PC-3 (cell line): Measurements from ENCODE around the gene TBX20. TPM values are rescaled to one million over a fixed set of nuclear protein-coding genes. Genes with fewer than 3 reads are reported as not detected.

ENCODE experiments used
- ATAC-seq: fragments of 200-7000 bp; cut with Tn5 transposase; 2 replicates; pipeline ENCODE4 v1.9.1; 2020; ENCODE audit warnings: mild to moderate bottlenecking, moderate library complexity
- BruUV-seq: library from RNA; stranded (reverse); fragments of 400-500 nt; replicated peaks from 2 replicates; lab custom pipeline; 2021; lab: Mats Ljungman, UMichigan
- CTCF ChIA-PET: fragments of 300-600 bp; sonication (Branson Sonifier 250); formaldehyde crosslinking; loops from one replicate; lab custom pipeline; 2022; ENCODE audit warnings: antibody characterized with exemption; lab: Charles Lee
- POLR2A ChIA-PET: fragments of 300-600 bp; sonication (Branson Sonifier 250); formaldehyde crosslinking; loops from one replicate; lab custom pipeline; 2022; ENCODE audit warnings: antibody characterized with exemption; ENCODE audit not compliant: unreplicated experiment; lab: Charles Lee
- DNase-seq: peaks from one replicate; pipeline ENCODE4 v3.0.0-alpha.2; 2015
- H2AFZ ChIP-seq: fragments of 300-600 bp; sonication (generic); 2 replicates; pipeline ENCODE4 v1.6.0; 2016; ENCODE audit warnings: antibody characterized with exemption, low read length
- H3F3A ChIP-seq: fragments of 300-600 bp; sonication (generic); one replicate; pipeline ENCODE4 v1.6.0; 2017; ENCODE audit warnings: antibody characterized with exemption, low read length, control low read depth, mild to moderate bottlenecking; ENCODE audit not compliant: unreplicated experiment
- H3K27ac ChIP-seq: fragments of 300-600 bp; sonication (generic); 2 replicates; pipeline ENCODE4 v1.5.1; 2016; ENCODE audit warnings: mild to moderate bottlenecking, low read length
- H3K27me3 ChIP-seq: fragments of 300-600 bp; sonication (generic); 2 replicates; pipeline ENCODE4 v1.6.1; 2016; ENCODE audit warnings: low read length, mixed read lengths
- H3K36me3 ChIP-seq: fragments of 300-600 bp; sonication (generic); 2 replicates; pipeline ENCODE4 v1.6.1; 2016; ENCODE audit warnings: low read depth, mixed run types, low read length, mixed read lengths
- H3K4me1 ChIP-seq: fragments of 300-600 bp; sonication (generic); 2 replicates; pipeline ENCODE4 v1.5.1; 2016; ENCODE audit warnings: low read length; ENCODE audit not compliant: insufficient read depth
- H3K4me2 ChIP-seq: fragments of 300-600 bp; sonication (generic); 2 replicates; pipeline ENCODE4 v1.6.0; 2016; ENCODE audit warnings: low read length
- H3K4me3 ChIP-seq: fragments of 300-600 bp; sonication (generic); 2 replicates; pipeline ENCODE4 v1.5.1; 2016; ENCODE audit warnings: mild to moderate bottlenecking, low read length, mixed read lengths
- H3K79me2 ChIP-seq: fragments of 300-600 bp; sonication (generic); 2 replicates; pipeline ENCODE4 v1.6.1; 2017; ENCODE audit warnings: low read length, mixed read lengths
- H3K9ac ChIP-seq: fragments of 300-600 bp; sonication (generic); 2 replicates; pipeline ENCODE4 v1.6.0; 2016; ENCODE audit warnings: mild to moderate bottlenecking, low read length
- H3K9me2 ChIP-seq: fragments of 300-600 bp; sonication (generic); replicated peaks from 2 replicates; pipeline ENCODE4 v1.6.1; 2016; ENCODE audit warnings: mixed run types, low read length, mixed read lengths
- H3K9me3 ChIP-seq: fragments of 300-600 bp; sonication (generic); 2 replicates; pipeline ENCODE4 v1.6.1; 2016; ENCODE audit warnings: low read length, mixed read lengths
- H4K20me1 ChIP-seq: fragments of 300-600 bp; sonication (generic); 2 replicates; pipeline ENCODE4 v1.6.1; 2016; ENCODE audit warnings: low read length, mixed read lengths
- EZH2 ChIP-seq: fragments of 300-600 bp; sonication (generic); IDR thresholded peaks from one replicate; pipeline ENCODE4 v1.6.1; 2017; ENCODE audit warnings: antibody characterized with exemption, mild to moderate bottlenecking, low read length; ENCODE audit not compliant: unreplicated experiment
- EZH2phosphoT487 ChIP-seq: fragments of 300-600 bp; sonication (generic); IDR thresholded peaks from 2 replicates; pipeline ENCODE4 v1.6.1; 2018; ENCODE audit warnings: mild to moderate bottlenecking, antibody characterized with exemption, low read length, borderline replicate concordance
- intact Hi-C: fragments of 100-400 bp; cut with micrococcal nuclease; formaldehyde crosslinking; loops from 2 replicates; pipeline ENCODE4 v1.9.0; 2023
- total RNA-seq: library from RNA; depleted of rRNA; stranded (reverse); fragments of >200 nt; gene quantifications from 2 replicates; pipeline ENCODE4 v1.2.3, GENCODE V29; 2014
- TF ChIP-seq, protein P1 (sequence below): fragments of 300-600 bp; sonication (generic); conservative IDR thresholded peaks from 2 replicates; pipeline ENCODE4 v1.5.1; 2017; ENCODE audit warnings: antibody characterized with exemption, low read depth, mild to moderate bottlenecking, low read length

The TBX20 gene
- total RNA-seq, 1 experiment from 2014 or later, result 0.47 TPM

DNA sequence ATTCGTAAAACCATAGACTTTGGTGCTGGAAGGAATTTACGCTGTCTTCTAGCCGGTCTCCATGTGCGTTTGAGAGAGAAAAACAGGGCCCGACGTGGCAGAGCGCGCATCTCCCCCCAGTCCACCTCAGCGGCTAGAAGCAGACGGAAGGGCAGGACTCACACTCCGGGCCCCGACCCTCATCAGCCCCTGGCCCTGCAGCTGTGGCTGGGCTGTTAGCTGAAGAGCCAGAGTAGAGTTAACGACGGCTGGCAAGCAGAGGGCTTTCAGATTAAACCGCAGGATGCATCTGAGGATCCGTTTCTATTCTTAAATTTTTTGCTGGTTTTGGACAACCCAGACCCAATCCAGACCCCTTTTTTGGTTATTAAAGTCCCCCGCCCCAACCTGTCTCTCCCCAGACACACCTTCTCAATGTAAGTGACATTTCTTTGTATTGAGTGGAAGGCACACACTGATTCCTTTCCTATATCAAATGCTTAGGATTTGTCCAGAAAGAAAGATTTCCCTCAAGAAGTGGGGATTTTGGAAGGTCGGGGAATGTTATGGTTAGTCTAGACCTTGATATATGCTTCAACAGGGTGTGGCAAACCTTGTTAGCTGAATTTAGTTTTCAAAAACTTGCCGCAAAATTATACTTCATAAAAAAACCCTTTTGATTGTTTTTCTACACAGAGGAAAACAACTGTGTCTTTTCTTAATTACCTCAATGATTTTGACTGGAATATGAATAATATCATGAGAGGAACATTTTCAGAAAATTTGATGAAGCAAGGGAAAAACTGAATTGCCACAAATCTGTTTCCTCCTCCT lies 1.7 kb upstream of the TBX20 start:
- Histone ChIP-seq H3K4me3 (no peak overlapping the region), H3K36me3 (no peaks in the 10 kb centered on the region), H3K9me3 (no peaks in the 10 kb centered on the region), H3K9ac (no peak overlapping the region), H3K4me2 (no peak overlapping the region), H3K79me2 (no peaks in the 10 kb centered on the region), H3K9me2 (no peaks in the 10 kb centered on the region), H3K27ac (no peak overlapping the region), H3F3A (no peaks in the 10 kb centered on the region), H2AFZ (no peak overlapping the region), H3K4me1 (no peaks in the 10 kb centered on the region), H3K27me3 (peaks cover 46% of the 10 kb centered on the region), H4K20me1 (no peaks in the 10 kb centered on the region)
- TF ChIP-seq, protein P1, sequence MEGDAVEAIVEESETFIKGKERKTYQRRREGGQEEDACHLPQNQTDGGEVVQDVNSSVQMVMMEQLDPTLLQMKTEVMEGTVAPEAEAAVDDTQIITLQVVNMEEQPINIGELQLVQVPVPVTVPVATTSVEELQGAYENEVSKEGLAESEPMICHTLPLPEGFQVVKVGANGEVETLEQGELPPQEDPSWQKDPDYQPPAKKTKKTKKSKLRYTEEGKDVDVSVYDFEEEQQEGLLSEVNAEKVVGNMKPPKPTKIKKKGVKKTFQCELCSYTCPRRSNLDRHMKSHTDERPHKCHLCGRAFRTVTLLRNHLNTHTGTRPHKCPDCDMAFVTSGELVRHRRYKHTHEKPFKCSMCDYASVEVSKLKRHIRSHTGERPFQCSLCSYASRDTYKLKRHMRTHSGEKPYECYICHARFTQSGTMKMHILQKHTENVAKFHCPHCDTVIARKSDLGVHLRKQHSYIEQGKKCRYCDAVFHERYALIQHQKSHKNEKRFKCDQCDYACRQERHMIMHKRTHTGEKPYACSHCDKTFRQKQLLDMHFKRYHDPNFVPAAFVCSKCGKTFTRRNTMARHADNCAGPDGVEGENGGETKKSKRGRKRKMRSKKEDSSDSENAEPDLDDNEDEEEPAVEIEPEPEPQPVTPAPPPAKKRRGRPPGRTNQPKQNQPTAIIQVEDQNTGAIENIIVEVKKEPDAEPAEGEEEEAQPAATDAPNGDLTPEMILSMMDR, result no peak
- TF ChIP-seq EZH2phosphoT487 (no peak), EZH2 (no peak)
- no TSS peak for BruUV-seq
- intact Hi-C loops, result no loop called here
- POLR2A ChIA-PET, result no interaction called here
- DNase-seq (no peak), ATAC-seq (no peak)
- CTCF ChIA-PET, result no interaction called here

DNA sequence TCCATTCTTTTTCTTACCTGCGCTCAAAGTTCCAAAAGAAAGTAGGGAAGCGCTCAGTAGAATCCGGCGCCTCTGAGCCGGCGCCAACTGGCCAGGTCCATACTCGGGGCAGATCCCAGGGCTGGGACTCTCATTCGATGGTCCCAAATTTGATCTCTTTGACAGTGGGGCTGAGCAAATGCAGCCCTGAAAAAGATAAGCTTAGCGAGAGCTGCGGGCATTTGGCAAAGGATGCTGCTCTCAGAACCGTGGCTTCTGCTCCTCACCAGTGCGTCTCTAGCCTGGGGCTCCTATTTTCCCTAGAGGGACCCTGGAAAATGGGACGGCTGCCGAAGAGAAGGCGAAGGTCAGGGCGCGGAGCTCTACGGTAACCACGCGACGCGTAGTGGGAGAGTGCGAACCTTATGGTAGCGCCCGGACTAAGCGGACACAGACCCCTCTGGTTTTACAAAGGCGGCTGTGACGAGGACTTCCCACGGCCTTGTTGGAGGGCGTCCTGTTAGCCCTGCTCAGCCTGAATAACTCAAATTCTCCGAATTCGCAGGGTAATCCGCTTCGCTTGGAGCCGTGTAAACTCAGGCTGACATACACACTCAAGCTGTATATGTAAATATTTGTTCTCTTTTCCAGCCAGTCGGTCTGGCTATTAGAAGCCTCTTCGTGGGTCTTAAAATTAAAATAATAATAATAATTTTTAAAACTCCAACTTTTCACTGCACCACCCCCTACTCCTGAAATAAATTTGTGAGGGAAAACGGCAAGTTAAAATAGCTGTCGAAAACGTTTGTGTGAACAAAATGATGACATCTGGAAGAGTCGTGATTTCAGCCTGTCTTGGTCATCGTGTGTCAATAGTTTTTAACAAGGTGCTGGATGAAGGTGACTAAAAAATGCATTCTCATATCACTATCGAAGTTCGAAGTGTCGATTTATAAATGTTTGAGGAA lies 869 bp upstream of the TBX20 start:
- Histone ChIP-seq H3K4me3 (no peak overlapping the region), H3K79me2 (no peaks in the 10 kb centered on the region), H3K36me3 (no peaks in the 10 kb centered on the region), H3F3A (no peaks in the 10 kb centered on the region), H3K9me2 (no peaks in the 10 kb centered on the region), H2AFZ (no peak overlapping the region), H4K20me1 (no peaks in the 10 kb centered on the region), H3K4me2 (no peak overlapping the region), H3K9ac (no peak overlapping the region), H3K27me3 (peaks cover 39% of the 10 kb centered on the region), H3K27ac (no peak overlapping the region), H3K9me3 (no peaks in the 10 kb centered on the region), H3K4me1 (peaks cover 3% of the 10 kb centered on the region; the same call in 1 of the 2 replicates)
- no peak for TF ChIP-seq EZH2
- TF ChIP-seq EZH2phosphoT487, result no peak
- TF ChIP-seq, protein P1, result no peak
- ChIA-PET POLR2A (no interaction called here), CTCF (no interaction called here)
- ATAC-seq (no peak), DNase-seq (no peak)
- no TSS peak for BruUV-seq
- intact Hi-C loops, result no loop called here
